Measurements from ENCODE around the gene TMEM17. TPM values are rescaled to one million over a fixed set of nuclear protein-coding genes. Genes with fewer than 3 reads are reported as not detected.

TMEM17 gene
- total RNA-seq, 4 donors from 2014 or later: 0.22 to 3.4 (median 2.0) TPM

DNA sequence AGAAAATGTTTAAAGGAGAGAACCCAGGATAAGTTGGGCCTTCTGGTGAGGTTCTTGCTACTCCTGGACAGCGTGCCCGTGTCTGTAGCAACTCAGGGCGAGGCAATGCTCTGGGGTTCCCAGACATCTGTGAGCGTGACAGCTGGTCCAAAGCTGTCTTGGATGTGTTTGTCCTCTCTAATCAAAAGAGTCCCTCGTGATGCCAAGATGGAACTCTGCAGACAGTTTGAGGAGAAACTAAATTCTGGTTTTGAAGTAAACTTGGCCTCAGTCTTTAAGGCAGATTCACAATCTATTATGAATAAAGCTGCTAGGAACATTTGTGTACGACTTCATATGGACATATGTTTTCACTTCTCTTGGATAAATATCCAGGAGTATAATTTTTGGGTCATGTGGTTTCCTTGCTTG lies 47.3 kb downstream of the TMEM17 start:
- no peaks in the 10 kb centered on the region for H3K27me3 ChIP-seq
- H3K9me3 ChIP-seq: no peaks in the 10 kb centered on the region
- no peak for TF ChIP-seq POLR2A (IDR thresholded peaks at IDR 0.05)
- ATAC-seq: no peak
- H3K4me1 ChIP-seq: peaks cover 0 to 43% (median 19%) of the 10 kb centered on the region in 3 donors
- H3K4me3 ChIP-seq: no peak overlapping the region
- no peaks in the 10 kb centered on the region for H3K36me3 ChIP-seq
- H3K27ac ChIP-seq: peak overlapping the region in 1 of 4 donors; percentile 92
- WGBS, 2 donors (ENCODE audit: low coverage in 1 of 2): 50 to 60% methylated on average over 2 to 6 of the region's 6 CpGs

DNA sequence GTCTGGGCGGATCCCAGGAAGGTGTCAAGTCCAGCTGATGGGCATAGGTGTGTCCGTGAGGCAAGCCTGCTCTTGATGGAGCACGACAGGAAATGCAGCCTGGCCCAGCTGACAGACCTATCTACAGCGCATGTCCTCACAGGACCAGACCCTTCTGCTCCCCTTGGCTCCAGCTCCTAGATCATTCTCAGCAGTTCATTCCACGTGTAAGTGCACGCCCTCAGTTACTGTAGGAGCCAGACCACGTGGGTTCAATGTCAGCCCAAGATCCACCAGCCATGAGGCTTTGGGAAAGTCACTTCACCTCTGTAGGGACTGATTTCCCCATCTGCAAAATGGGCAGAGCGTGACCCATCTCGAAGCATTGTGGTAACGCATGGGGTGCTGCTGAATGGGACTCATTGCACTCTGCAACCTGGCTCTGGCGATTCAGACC lies 47.8 kb downstream of the TMEM17 start:
- Histone ChIP-seq H3K4me3 (no peak overlapping the region), H3K27me3 (no peaks in the 10 kb centered on the region), H3K4me1 (peaks cover 0 to 43% (median 19%) of the 10 kb centered on the region in 3 donors), H3K27ac (peak overlapping the region in 3 of 4 donors; percentile 89 to 92 (median 91)), H3K36me3 (no peaks in the 10 kb centered on the region), H3K9me3 (no peaks in the 10 kb centered on the region)
- 73 to 79% methylated on average over 2 to 5 of the region's 11 CpGs for WGBS, 2 donors (ENCODE audit: low coverage in 1 of 2)
- ATAC-seq: no peak
- TF ChIP-seq EP300 (IDR thresholded peaks at IDR 0.05) (no peak), POLR2AphosphoS5 (IDR thresholded peaks at IDR 0.05) (no peak), POLR2A (IDR thresholded peaks at IDR 0.05) (no peak)
- TF ChIP-seq, protein P1, sequence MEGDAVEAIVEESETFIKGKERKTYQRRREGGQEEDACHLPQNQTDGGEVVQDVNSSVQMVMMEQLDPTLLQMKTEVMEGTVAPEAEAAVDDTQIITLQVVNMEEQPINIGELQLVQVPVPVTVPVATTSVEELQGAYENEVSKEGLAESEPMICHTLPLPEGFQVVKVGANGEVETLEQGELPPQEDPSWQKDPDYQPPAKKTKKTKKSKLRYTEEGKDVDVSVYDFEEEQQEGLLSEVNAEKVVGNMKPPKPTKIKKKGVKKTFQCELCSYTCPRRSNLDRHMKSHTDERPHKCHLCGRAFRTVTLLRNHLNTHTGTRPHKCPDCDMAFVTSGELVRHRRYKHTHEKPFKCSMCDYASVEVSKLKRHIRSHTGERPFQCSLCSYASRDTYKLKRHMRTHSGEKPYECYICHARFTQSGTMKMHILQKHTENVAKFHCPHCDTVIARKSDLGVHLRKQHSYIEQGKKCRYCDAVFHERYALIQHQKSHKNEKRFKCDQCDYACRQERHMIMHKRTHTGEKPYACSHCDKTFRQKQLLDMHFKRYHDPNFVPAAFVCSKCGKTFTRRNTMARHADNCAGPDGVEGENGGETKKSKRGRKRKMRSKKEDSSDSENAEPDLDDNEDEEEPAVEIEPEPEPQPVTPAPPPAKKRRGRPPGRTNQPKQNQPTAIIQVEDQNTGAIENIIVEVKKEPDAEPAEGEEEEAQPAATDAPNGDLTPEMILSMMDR (IDR thresholded peaks at IDR 0.05): no peak

DNA sequence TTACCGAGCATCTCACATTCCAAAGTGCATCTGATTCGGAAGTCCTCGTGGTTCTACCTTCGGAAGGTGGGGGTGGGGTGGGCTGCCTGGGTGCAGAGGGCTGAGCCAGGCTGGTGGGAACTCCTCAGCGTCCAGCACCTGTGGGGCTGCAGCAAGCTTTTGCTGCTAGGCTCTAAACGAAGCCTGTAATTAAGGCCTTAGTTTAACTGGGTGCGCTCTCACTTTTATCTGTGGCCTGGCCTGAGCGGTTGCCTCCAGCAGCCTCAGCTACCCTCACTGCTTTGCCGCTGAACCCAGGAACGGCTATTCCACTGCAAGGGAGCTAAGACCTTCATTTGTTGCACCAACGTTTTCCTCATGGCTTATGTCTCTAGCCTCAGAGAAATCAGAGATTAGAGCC lies 48.4 kb downstream of the TMEM17 start:
- no peak for ATAC-seq

DNA sequence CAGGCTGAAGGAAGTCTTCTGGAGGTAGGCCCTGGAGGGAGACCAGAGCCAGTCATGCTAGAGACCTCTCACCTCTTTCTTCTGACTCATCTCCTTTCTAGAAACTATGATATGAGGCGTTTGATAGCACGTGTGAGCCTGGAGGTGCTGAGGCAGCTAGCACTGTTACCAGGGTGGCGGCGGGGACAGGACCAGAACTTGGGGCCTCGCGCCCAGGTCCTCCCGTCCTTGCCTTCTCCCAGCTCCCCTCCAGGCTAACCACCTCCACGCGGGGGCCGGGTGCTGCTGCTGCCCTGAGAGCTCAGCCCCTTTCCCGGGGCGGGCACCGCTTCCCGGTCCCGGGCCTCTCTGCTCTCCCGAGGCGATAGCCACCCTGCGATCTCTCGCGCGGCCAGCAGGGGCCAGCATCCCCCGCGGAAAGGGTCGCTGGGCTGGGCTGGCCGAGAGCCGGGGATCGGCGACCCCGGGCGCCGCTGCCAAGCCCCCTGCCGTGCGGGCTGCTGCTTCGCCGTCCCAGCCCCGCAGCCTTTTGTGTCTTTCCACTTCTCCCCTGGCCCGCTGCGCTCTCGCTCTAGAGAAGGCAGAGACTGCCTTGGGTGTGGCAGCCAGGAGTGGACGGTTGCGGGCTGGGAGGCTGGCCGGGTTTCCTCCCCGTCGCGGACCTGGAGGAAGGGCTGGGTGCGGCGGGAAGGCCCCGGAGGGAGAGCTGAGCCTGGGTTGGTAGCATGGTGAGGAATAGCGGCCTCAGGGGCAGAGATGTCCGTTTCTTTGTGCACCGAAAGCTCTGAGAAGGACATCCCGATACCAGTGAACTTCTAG lies 49.1 kb downstream of the TMEM17 start:
- Histone ChIP-seq H3K36me3 (no peaks in the 10 kb centered on the region), H3K27ac (peak overlapping the region; percentile 21 to 92 (median 90)), H3K27me3 (no peaks in the 10 kb centered on the region), H3K4me1 (peaks cover 0 to 37% (median 15%) of the 10 kb centered on the region in 3 donors), H3K4me3 (peak overlapping the region; percentile 48 to 76), H3K9me3 (no peaks in the 10 kb centered on the region)
- ATAC-seq: peak; percentile 86
- TF ChIP-seq, protein P1 (IDR thresholded peaks at IDR 0.05): peak; percentile 98 to 100 (median 99)
- TF ChIP-seq EP300 (IDR thresholded peaks at IDR 0.05) (no peak), POLR2AphosphoS5 (IDR thresholded peaks at IDR 0.05) (peak; percentile 34)
- WGBS, 2 donors (ENCODE audit: low coverage in 1 of 2): 2% methylated on average over 10 of the region's 52 CpGs; no CpG with 5 or more reads in 1 of the 2 donors

More for the DNA sequence above, 48.4 kb downstream of the TMEM17 start:
- WGBS, 2 donors (ENCODE audit: low coverage in 1 of 2): 100% methylated on average over 1 of the region's 11 CpGs
- no peaks in the 10 kb centered on the region for H3K36me3 ChIP-seq
- TF ChIP-seq EP300 (IDR thresholded peaks at IDR 0.05) (no peak), POLR2A (IDR thresholded peaks at IDR 0.05) (no peak), POLR2AphosphoS5 (IDR thresholded peaks at IDR 0.05) (no peak)
- TF ChIP-seq, protein P1 (IDR thresholded peaks at IDR 0.05): no peak
- H3K9me3 ChIP-seq: no peaks in the 10 kb centered on the region
- H3K27me3 ChIP-seq: no peaks in the 10 kb centered on the region
- peak overlapping the region; percentile 48 to 76 for H3K4me3 ChIP-seq
- H3K27ac ChIP-seq: peak overlapping the region in 3 of 4 donors; percentile 89 to 92 (median 91)
- peaks cover 0 to 43% (median 19%) of the 10 kb centered on the region in 3 donors for H3K4me1 ChIP-seq

DNA sequence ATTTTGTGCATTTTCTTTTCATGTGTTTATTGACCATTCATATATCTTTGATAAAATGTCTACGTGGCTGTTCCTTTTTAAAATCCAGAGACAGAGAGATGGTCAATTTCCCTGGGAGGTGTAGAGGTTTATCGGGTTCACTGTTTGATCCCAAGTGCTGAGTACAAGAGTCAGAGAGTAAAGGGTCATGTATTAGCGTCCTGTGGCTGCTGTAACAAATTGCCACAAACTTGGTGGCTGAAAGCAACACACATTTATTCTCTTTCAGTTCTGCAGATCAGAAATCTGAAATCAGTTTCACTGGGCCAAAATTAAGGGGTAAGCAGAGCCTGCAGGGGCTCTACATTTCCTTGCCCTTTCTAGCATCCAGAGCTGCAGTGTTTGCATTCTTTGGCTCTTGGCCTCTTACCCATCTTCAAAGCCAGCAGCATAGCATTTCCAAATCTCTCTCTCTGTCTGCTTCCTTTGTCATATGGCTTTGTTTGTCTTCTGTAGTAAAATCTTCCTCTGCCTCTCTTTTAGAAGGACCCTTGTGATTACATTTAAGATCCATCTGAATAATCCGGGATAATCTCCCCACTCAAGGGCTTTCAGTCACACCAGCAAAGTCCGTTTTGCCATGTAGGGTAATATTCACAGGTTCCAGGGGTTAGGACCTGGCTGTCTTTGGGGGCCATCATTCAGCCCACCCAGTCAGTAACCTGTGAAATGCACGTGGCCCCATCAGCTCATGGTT lies 49.9 kb downstream of the TMEM17 start:
- peaks cover 0 to 29% (median 13%) of the 10 kb centered on the region in 3 donors for H3K4me1 ChIP-seq
- ATAC-seq: no peak
- peak overlapping the region in 1 of 2 donors; percentile 76 for H3K4me3 ChIP-seq
- TF ChIP-seq POLR2A (IDR thresholded peaks at IDR 0.05): no peak
- no peaks in the 10 kb centered on the region for H3K9me3 ChIP-seq
- H3K27ac ChIP-seq: peak overlapping the region in 2 of 4 donors; percentile 89 to 91
- WGBS, 2 donors (ENCODE audit: low coverage in 1 of 2): 90 to 100% methylated on average over 3 to 4 of the region's 6 CpGs
- no peaks in the 10 kb centered on the region for H3K27me3 ChIP-seq
- H3K36me3 ChIP-seq: no peaks in the 10 kb centered on the region

Data from gastroesophageal sphincter (tissue), 4 donors.